ENCODE data around the gene EIF4E3.

GRCh38 chr3:71659864-71660591 lies 65.2 kb downstream of the EIF4E3 start:
- no peak for TF ChIP-seq POLR2AphosphoS5 (IDR thresholded peaks at IDR 0.05; ENCODE audit: low read depth, low read length)
- TF ChIP-seq POLR2A (IDR thresholded peaks at IDR 0.05; ENCODE audit: low read depth, low read length): no peak
- no peak for TF ChIP-seq SPI1 (IDR thresholded peaks at IDR 0.05; ENCODE audit: low read depth, low read length)
- no peak for TF ChIP-seq TAF1 (IDR thresholded peaks at IDR 0.05; ENCODE audit: low read depth, low read length)

Data from GM12891 (cell line).